Thyroid gland (tissue), 4 donors: ENCODE data around the gene ATXN7L2. TPM values are rescaled to one million over a fixed set of nuclear protein-coding genes. Genes with fewer than 3 reads are reported as not detected.

Experiments
- DNase-seq, 2 donors: peaks; one replicate each; pipeline ENCODE4 v3.0.0-alpha.2; 2019
- H3K27ac ChIP-seq, 3 donors: fragments of 200-600 bp; sonication (generic); 1 replicate in 2 of 3; 2 replicates in 1 of 3; pipeline ENCODE4 v1.5.1; 2016 to 2019; ENCODE audit warnings: mild to moderate bottlenecking in 1 of 3, moderate library complexity in 1 of 3
- H3K27me3 ChIP-seq: fragments of 200-600 bp; sonication (generic); one replicate; pipeline ENCODE4 v1.5.1; 2019
- H3K36me3 ChIP-seq, 2 donors: fragments of 200-600 bp; sonication (generic); one replicate each; pipeline ENCODE4 v1.5.1; 2016 to 2019
- H3K4me1 ChIP-seq, 2 donors: fragments of 200-600 bp; sonication (generic); one replicate each; pipeline ENCODE4 v1.5.1; 2017 to 2019
- H3K4me3 ChIP-seq, 3 donors: fragments of 200-600 bp; sonication (generic); replicated peaks in 1 of 3; 1 replicate in 2 of 3; 2 replicates in 1 of 3; pipeline ENCODE4 v1.5.1; 2016; ENCODE audit warnings: mild to moderate bottlenecking in 1 of 3
- H3K9me3 ChIP-seq: fragments of 200-600 bp; sonication (generic); one replicate; pipeline ENCODE4 v1.5.1; 2017
- POLR2A ChIP-seq, 2 donors: fragments of 450-650 bp; IDR thresholded peaks; one replicate each; pipeline ENCODE4 v1.6.1; 2017; ENCODE audit warnings: antibody characterized with exemption in 2 of 2, mild to moderate bottlenecking in 2 of 2, moderate library complexity in 1 of 2
- WGBS, 2 donors: methylation state at CpG; one replicate each; pipeline ENCODE4 v1.1.5; 2017; 5-methylcytosine and 5-hydroxymethylcytosine counted together
- intact Hi-C: fragments of 100-400 bp; cut with DNase I; formaldehyde crosslinking; loops from one replicate; pipeline ENCODE4 v1.15.1; 2023
- total RNA-seq, 4 donors: library from RNA; depleted of rRNA; stranded (reverse); fragments of >200 nt; gene quantifications; one replicate each; pipeline ENCODE4 v1.2.3, GENCODE V29; 2016
- TF ChIP-seq, protein P1 (sequence below), 6 experiments: fragments of 200-600 bp in 3 of 6; fragments of 450-650 bp in 3 of 6; sonication (generic) in 3 of 6; IDR thresholded peaks; one replicate each; pipeline ENCODE4 v1.5.1; 2016 to 2019; ENCODE audit warnings: antibody characterized with exemption in 6 of 6, mild to moderate bottlenecking in 2 of 6, inconsistent platforms in 1 of 6, moderate library complexity in 1 of 6

ATXN7L2 gene
- total RNA-seq, 4 donors from 2014 or later = 5.8 to 11.7 (median 8.4) TPM

DNA sequence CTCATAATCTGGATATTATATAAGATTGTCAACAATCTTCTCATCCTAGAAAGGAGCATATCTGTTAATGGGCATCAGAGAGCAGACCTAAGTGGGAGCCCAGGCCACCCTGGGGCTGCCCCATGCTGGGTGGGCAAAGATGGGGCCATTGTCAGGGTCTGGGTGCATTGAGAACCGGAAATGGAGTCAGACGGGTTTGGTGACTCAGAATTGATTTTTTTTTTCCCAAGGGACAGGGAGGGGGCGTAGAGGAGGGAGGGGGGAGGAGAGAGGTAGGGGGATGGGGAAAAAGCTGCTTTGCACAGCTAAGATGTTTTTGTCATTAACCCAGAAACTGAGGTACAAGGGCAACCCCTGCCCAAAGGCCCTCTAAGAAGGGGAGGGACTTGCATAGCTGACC is 1.3 kb downstream of the ATXN7L2 start:
- intact Hi-C loops = loop anchor here (10.0 kb wide), 1 partner anchor 230 kb away; no protein-coding TSS in a partner anchor
- no peak for DNase-seq
- H3K4me1 ChIP-seq = peaks cover 12 to 16% of the 10 kb centered on the region in 2 donors
- no peaks in the 10 kb centered on the region for H3K27me3 ChIP-seq
- TF ChIP-seq POLR2A (IDR thresholded peaks at IDR 0.05) = no peak
- TF ChIP-seq, protein P1, sequence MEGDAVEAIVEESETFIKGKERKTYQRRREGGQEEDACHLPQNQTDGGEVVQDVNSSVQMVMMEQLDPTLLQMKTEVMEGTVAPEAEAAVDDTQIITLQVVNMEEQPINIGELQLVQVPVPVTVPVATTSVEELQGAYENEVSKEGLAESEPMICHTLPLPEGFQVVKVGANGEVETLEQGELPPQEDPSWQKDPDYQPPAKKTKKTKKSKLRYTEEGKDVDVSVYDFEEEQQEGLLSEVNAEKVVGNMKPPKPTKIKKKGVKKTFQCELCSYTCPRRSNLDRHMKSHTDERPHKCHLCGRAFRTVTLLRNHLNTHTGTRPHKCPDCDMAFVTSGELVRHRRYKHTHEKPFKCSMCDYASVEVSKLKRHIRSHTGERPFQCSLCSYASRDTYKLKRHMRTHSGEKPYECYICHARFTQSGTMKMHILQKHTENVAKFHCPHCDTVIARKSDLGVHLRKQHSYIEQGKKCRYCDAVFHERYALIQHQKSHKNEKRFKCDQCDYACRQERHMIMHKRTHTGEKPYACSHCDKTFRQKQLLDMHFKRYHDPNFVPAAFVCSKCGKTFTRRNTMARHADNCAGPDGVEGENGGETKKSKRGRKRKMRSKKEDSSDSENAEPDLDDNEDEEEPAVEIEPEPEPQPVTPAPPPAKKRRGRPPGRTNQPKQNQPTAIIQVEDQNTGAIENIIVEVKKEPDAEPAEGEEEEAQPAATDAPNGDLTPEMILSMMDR (IDR thresholded peaks at IDR 0.05) = no peak
- no peak overlapping the region for H3K27ac ChIP-seq
- no peaks in the 10 kb centered on the region for H3K9me3 ChIP-seq
- H3K4me3 ChIP-seq = peak overlapping the region in 2 of 3 donors; percentile 17 to 59
- WGBS, 2 donors = 32 to 44% methylated on average over 3 of the region's 3 CpGs
- H3K36me3 ChIP-seq = peaks cover 0 to 9% of the 10 kb centered on the region in 2 donors

DNA sequence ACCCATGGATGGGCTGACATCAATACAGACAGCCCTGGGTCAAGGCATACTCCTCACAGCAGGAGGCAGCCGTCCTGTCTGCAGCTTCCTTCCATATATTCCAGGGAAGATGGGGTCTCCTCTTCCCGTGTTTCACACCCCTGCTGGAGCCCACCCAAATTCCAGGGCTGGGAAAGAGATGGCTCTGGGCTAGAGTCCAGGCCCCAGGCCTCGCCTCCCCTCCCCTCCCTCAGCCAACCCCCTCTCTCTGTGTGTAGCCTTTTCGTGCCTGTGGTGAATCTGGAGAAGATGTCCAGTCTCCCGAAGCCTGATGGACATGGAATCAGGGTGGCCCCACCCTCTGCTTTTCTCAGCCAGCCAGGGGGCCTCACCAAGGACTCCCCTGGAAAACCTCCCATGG is 3.6 kb downstream of the ATXN7L2 start:
- intact Hi-C loops = loop anchor here (10.0 kb wide), 1 partner anchor 232 kb away; no protein-coding TSS in a partner anchor
- TF ChIP-seq, protein P1 (IDR thresholded peaks at IDR 0.05) = no peak
- TF ChIP-seq POLR2A (IDR thresholded peaks at IDR 0.05) = no peak
- Histone ChIP-seq H3K36me3 (peaks cover 0 to 9% of the 10 kb centered on the region in 2 donors), H3K27ac (no peak overlapping the region), H3K4me3 (no peak overlapping the region), H3K27me3 (no peaks in the 10 kb centered on the region), H3K9me3 (no peaks in the 10 kb centered on the region), H3K4me1 (peaks cover 12 to 16% of the 10 kb centered on the region in 2 donors)
- WGBS, 2 donors = 90 to 91% methylated on average over 5 of the region's 5 CpGs
- no peak for DNase-seq

DNA sequence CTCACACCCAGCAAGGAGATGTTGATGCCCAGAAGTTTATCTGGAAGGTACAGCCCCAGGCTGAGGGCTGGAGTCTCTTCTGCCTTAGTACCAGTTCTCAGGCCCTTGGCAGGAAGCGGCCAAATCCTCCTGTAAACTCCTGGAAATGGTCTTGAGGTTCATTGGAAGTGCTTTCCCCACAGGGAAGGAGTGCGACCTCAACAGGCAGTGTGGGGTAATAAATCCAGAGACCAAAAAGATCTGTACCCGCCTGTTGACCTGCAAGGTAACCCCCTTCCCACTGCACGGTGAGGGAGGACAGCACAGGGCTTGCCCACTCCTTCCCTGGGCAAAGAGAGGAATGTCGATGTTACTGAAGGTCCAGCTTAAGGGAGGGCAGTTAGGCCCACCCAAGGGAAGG is 4.5 kb downstream of the ATXN7L2 start:
- H3K4me3 ChIP-seq = no peak overlapping the region
- no peak for DNase-seq
- H3K27ac ChIP-seq = no peak overlapping the region
- peaks cover 0 to 9% of the 10 kb centered on the region in 2 donors for H3K36me3 ChIP-seq
- intact Hi-C loops = loop anchor here (10.0 kb wide), 1 partner anchor 233 kb away; no protein-coding TSS in a partner anchor
- WGBS, 2 donors = 70 to 81% methylated on average over 3 to 5 of the region's 5 CpGs
- peaks cover 9 to 15% of the 10 kb centered on the region in 2 donors for H3K4me1 ChIP-seq
- TF ChIP-seq POLR2A (IDR thresholded peaks at IDR 0.05) = no peak
- TF ChIP-seq, protein P1 (IDR thresholded peaks at IDR 0.05) = no peak
- H3K27me3 ChIP-seq = no peaks in the 10 kb centered on the region
- no peaks in the 10 kb centered on the region for H3K9me3 ChIP-seq

DNA sequence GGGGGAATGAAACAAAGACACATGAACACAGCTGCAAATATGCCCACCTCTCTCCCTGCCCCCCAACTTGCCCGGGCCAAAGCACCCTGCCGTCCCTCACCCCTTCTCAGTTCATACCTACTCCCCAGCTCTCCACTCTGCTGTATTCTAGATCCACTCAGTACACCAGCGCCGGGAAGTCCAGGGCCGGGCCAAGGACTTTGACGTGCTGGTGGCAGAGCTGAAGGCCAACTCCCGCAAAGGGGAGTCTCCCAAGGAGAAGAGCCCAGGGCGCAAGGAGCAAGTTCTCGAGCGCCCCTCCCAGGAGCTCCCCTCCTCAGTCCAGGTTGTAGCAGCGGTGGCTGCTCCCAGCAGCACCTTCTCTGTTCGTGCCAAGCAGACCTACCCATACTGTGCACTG is 5.0 kb downstream of the ATXN7L2 start:
- Histone ChIP-seq H3K4me1 (peaks cover 6 to 17% of the 10 kb centered on the region in 2 donors), H3K4me3 (no peak overlapping the region), H3K9me3 (no peaks in the 10 kb centered on the region), H3K27me3 (no peaks in the 10 kb centered on the region), H3K27ac (no peak overlapping the region), H3K36me3 (peaks cover 0 to 9% of the 10 kb centered on the region in 2 donors)
- TF ChIP-seq, protein P1 (IDR thresholded peaks at IDR 0.05) = no peak
- no peak for TF ChIP-seq POLR2A (IDR thresholded peaks at IDR 0.05)
- WGBS, 2 donors = 93% methylated on average over 10 to 12 of the region's 12 CpGs
- no peak for DNase-seq
- intact Hi-C loops = loop anchor here (10.0 kb wide), 1 partner anchor 234 kb away; no protein-coding TSS in a partner anchor

DNA sequence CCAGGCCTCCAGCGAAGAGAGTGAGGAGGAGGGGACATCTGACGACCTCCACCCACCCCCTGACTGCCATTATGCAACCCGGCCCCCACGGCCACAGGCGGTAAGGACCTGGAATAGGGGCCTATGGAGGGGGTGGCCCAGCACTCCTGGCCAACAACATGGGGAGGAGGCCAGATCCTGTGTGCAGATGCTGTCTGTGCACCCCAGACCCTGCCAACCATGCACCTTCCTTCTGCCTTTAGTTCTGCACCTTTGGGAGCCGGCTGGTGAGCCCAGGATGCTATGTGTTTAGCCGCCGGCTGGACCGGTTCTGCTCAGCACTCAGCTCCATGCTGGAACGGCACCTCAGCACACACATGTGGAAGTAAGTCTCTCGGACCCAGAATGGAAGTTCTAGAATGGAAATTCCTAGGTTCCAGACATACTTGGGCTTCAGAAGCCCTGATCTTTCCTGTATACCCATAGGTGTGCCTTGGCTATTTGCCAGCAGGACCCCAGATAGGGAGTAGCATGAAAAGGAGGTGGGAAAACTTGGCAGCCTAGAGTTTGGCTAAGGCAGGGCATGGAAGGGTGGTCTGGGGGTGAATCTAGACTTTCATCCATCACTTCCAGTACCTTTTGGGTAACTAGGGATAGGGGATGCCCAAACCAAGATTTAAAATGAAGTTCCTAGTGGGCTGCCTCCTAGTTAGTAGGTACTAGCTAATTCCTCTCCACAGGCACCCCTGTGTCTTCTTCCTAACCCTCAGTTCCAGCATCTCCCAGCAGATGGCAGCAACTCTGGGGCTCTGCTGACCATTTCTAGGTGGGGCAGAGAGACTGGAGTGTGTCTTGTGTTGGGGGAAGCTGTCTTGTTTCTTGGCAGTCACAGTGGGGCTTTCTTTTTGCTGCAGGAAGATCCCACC is 6.6 kb downstream of the ATXN7L2 start:
- peak; percentile 62 to 66 for DNase-seq
- Histone ChIP-seq H3K9me3 (no peaks in the 10 kb centered on the region), H3K4me1 (peaks cover 10 to 15% of the 10 kb centered on the region in 2 donors), H3K27ac (no peak overlapping the region), H3K27me3 (no peaks in the 10 kb centered on the region), H3K4me3 (no peak overlapping the region), H3K36me3 (peaks cover 0 to 9% of the 10 kb centered on the region in 2 donors)
- TF ChIP-seq, protein P1 (IDR thresholded peaks at IDR 0.05) = peak; percentile 41 to 82 (median 64)
- no peak for TF ChIP-seq POLR2A (IDR thresholded peaks at IDR 0.05)
- WGBS, 2 donors = 80 to 100% methylated on average over 2 to 11 of the region's 11 CpGs
- intact Hi-C loops = no loop called here
